Activated gamma-delta T cell (primary cell): Measurements from ENCODE around the gene FARP1.

Source experiments
- DNase-seq: peaks from one replicate; lab custom pipeline; 2025; lab: John Stamatoyannopoulos, UW

The FARP1 gene

GRCh38 chr13:98442391-98443230 is 299.7 kb downstream of the FARP1 start:
- DNase-seq, result no peak

- DNase-seq, result no peak
These were observed 300.4 kb downstream of the FARP1 start for GRCh38 chr13:98443329-98443728.

GRCh38 chr13:98443800-98444325 is 301.0 kb downstream of the FARP1 start:
- no peak for DNase-seq

GRCh38 chr13:98444381-98444780 is 301.5 kb downstream of the FARP1 start:
- no peak for DNase-seq

GRCh38 chr13:98445340-98446233 is 302.7 kb downstream of the FARP1 start:
- peak; percentile 46 for DNase-seq

- no peak for DNase-seq
These were observed 303.3 kb downstream of the FARP1 start for GRCh38 chr13:98446234-98446621.

- DNase-seq, result no peak
These were observed 304.2 kb downstream of the FARP1 start for GRCh38 chr13:98447130-98447529.

GRCh38 chr13:98447881-98448641 is 305.2 kb downstream of the FARP1 start:
- no peak for DNase-seq

- DNase-seq, result no peak
These were observed 305.7 kb downstream of the FARP1 start for GRCh38 chr13:98448642-98448928.

- no peak for DNase-seq
These were observed 306.4 kb downstream of the FARP1 start for GRCh38 chr13:98449273-98449672.

GRCh38 chr13:98450026-98450425 is 307.1 kb downstream of the FARP1 start:
- DNase-seq, result no peak

- no peak for DNase-seq
These were observed 307.7 kb downstream of the FARP1 start for GRCh38 chr13:98450539-98451111.

GRCh38 chr13:98451676-98452470 is 309.0 kb downstream of the FARP1 start:
- no peak for DNase-seq

GRCh38 chr13:98452851-98453843 is 310.3 kb downstream of the FARP1 start:
- DNase-seq, result no peak

GRCh38 chr13:98454389-98454881 is 311.5 kb downstream of the FARP1 start:
- DNase-seq, result no peak

- no peak for DNase-seq
These were observed 313.5 kb downstream of the FARP1 start for GRCh38 chr13:98456413-98456845.

- DNase-seq, result no peak
These were observed 314.2 kb downstream of the FARP1 start for GRCh38 chr13:98457053-98457452.

GRCh38 chr13:98458431-98458830 is 315.5 kb downstream of the FARP1 start:
- no peak for DNase-seq

GRCh38 chr13:98459171-98459681 is 316.3 kb downstream of the FARP1 start:
- DNase-seq, result no peak
